ENCODE results near the gene GPR34. TPM values are rescaled to one million over a fixed set of nuclear protein-coding genes. Genes with fewer than 3 reads are reported as not detected.

The GPR34 gene
- total RNA-seq, 1 experiment from 2014 or later, result not detected

GRCh38 chrX:41655101-41655500, 33.7 kb upstream of the GPR34 start:
- Histone ChIP-seq H3K9me2 (replicated peaks; ENCODE audit: low read length) (no peaks in the 10 kb centered on the region), H3K9ac (ENCODE audit: low read length) (no peak overlapping the region), H3K4me3 (ENCODE audit: low read length) (no peak overlapping the region), H3K9me3 (ENCODE audit: low read length) (no peaks in the 10 kb centered on the region), H4K20me1 (ENCODE audit: low read length) (no peaks in the 10 kb centered on the region), H3K27ac (ENCODE audit: low read length) (peak overlapping the region; percentile 70), H3K4me2 (ENCODE audit: low read length) (no peak overlapping the region), H3K36me3 (ENCODE audit: low read depth, low read length) (no peaks in the 10 kb centered on the region; the same call in 1 of the 2 replicates), H3K79me2 (ENCODE audit: low read length) (no peaks in the 10 kb centered on the region), H2AFZ (ENCODE audit: low read length) (no peak overlapping the region), H3F3A (ENCODE audit: low read length, unreplicated experiment) (no peaks in the 10 kb centered on the region), H3K27me3 (ENCODE audit: low read length) (no peaks in the 10 kb centered on the region), H3K4me1 (ENCODE audit: insufficient read depth, low read length) (peaks cover 15% of the 10 kb centered on the region)
- ChIA-PET CTCF (no interaction called here), POLR2A (ENCODE audit: unreplicated experiment) (no interaction called here)
- intact Hi-C loops (cut with micrococcal nuclease), result loop anchor here (2.0 kb wide), 1 partner anchor 74 kb away; no protein-coding TSS in a partner anchor
- BruUV-seq (replicated peaks), result no TSS peak
- DNase-seq, result no peak
- TF ChIP-seq EZH2phosphoT487 (IDR thresholded peaks at IDR 0.05; ENCODE audit: borderline replicate concordance, low read length) (no peak), CTCF (conservative IDR thresholded peaks at IDR 0.05; ENCODE audit: low read depth, low read length) (no peak), EZH2 (IDR thresholded peaks at IDR 0.05; ENCODE audit: low read length, unreplicated experiment) (no peak)
- no peak for ATAC-seq

GRCh38 chrX:41655631-41656030, 33.1 kb upstream of the GPR34 start:
- H3K4me3 ChIP-seq (ENCODE audit: low read length), result no peak overlapping the region
- H3K9me3 ChIP-seq (ENCODE audit: low read length), result no peaks in the 10 kb centered on the region
- ATAC-seq (peak; percentile 94), DNase-seq (peak; percentile 88)
- intact Hi-C loops (cut with micrococcal nuclease), result loop anchor here (2.0 kb wide), 1 partner anchor 75 kb away; no protein-coding TSS in a partner anchor
- BruUV-seq (replicated peaks), result no TSS peak
- H3K4me2 ChIP-seq (ENCODE audit: low read length), result peak overlapping the region; percentile 36; the same call in 1 of the 2 replicates
- no peaks in the 10 kb centered on the region; the same call in 1 of the 2 replicates for H3K36me3 ChIP-seq (ENCODE audit: low read depth, low read length)
- TF ChIP-seq CTCF (conservative IDR thresholded peaks at IDR 0.05; ENCODE audit: low read depth, low read length) (no peak), EZH2 (IDR thresholded peaks at IDR 0.05; ENCODE audit: low read length, unreplicated experiment) (no peak), EZH2phosphoT487 (IDR thresholded peaks at IDR 0.05; ENCODE audit: borderline replicate concordance, low read length) (no peak)
- H4K20me1 ChIP-seq (ENCODE audit: low read length), result no peaks in the 10 kb centered on the region
- H3F3A ChIP-seq (ENCODE audit: low read length, unreplicated experiment), result no peaks in the 10 kb centered on the region
- H3K27ac ChIP-seq (ENCODE audit: low read length), result peak overlapping the region; percentile 70
- no peak overlapping the region for H3K9ac ChIP-seq (ENCODE audit: low read length)
- no peaks in the 10 kb centered on the region for H3K27me3 ChIP-seq (ENCODE audit: low read length)
- ChIA-PET POLR2A (ENCODE audit: unreplicated experiment) (no interaction called here), CTCF (no interaction called here)
- no peaks in the 10 kb centered on the region for H3K9me2 ChIP-seq (replicated peaks; ENCODE audit: low read length)
- H2AFZ ChIP-seq (ENCODE audit: low read length), result no peak overlapping the region
- H3K79me2 ChIP-seq (ENCODE audit: low read length), result no peaks in the 10 kb centered on the region
- H3K4me1 ChIP-seq (ENCODE audit: insufficient read depth, low read length), result peaks cover 15% of the 10 kb centered on the region

GRCh38 chrX:41661366-41662095, 27.2 kb upstream of the GPR34 start:
- H3K9me3 ChIP-seq (ENCODE audit: low read length), result no peaks in the 10 kb centered on the region
- no peaks in the 10 kb centered on the region for H3K79me2 ChIP-seq (ENCODE audit: low read length)
- peak; percentile 63; the same call in 1 of the 2 replicates for ATAC-seq
- no peaks in the 10 kb centered on the region for H3K27me3 ChIP-seq (ENCODE audit: low read length)
- H3K9ac ChIP-seq (ENCODE audit: low read length), result no peak overlapping the region
- no peaks in the 10 kb centered on the region for H3F3A ChIP-seq (ENCODE audit: low read length, unreplicated experiment)
- DNase-seq, result peak; percentile 20
- POLR2A ChIA-PET (ENCODE audit: unreplicated experiment), result no interaction called here
- H3K9me2 ChIP-seq (replicated peaks; ENCODE audit: low read length), result no peaks in the 10 kb centered on the region
- TF ChIP-seq EZH2 (IDR thresholded peaks at IDR 0.05; ENCODE audit: low read length, unreplicated experiment) (no peak), CTCF (conservative IDR thresholded peaks at IDR 0.05; ENCODE audit: low read depth, low read length) (no peak), EZH2phosphoT487 (IDR thresholded peaks at IDR 0.05; ENCODE audit: borderline replicate concordance, low read length) (no peak)
- no peak overlapping the region for H2AFZ ChIP-seq (ENCODE audit: low read length)
- CTCF ChIA-PET, result no interaction called here
- no TSS peak for BruUV-seq (replicated peaks)
- H3K4me2 ChIP-seq (ENCODE audit: low read length), result no peak overlapping the region
- intact Hi-C loops (cut with micrococcal nuclease), result no loop called here
- no peak overlapping the region for H3K4me3 ChIP-seq (ENCODE audit: low read length)
- H4K20me1 ChIP-seq (ENCODE audit: low read length), result no peaks in the 10 kb centered on the region
- H3K36me3 ChIP-seq (ENCODE audit: low read depth, low read length), result no peaks in the 10 kb centered on the region
- H3K4me1 ChIP-seq (ENCODE audit: insufficient read depth, low read length), result no peaks in the 10 kb centered on the region
- no peak overlapping the region for H3K27ac ChIP-seq (ENCODE audit: low read length)
